Measurements from ENCODE around the gene TXNRD1. TPM values are rescaled to one million over a fixed set of nuclear protein-coding genes. Genes with fewer than 3 reads are reported as not detected.

TXNRD1 gene
- total and polyA plus RNA-seq, 2 of the 8 experiments (the other 6 are each of a cell fraction or from before 2014, with no cell fraction given): 56.8 to 127 TPM

DNA sequence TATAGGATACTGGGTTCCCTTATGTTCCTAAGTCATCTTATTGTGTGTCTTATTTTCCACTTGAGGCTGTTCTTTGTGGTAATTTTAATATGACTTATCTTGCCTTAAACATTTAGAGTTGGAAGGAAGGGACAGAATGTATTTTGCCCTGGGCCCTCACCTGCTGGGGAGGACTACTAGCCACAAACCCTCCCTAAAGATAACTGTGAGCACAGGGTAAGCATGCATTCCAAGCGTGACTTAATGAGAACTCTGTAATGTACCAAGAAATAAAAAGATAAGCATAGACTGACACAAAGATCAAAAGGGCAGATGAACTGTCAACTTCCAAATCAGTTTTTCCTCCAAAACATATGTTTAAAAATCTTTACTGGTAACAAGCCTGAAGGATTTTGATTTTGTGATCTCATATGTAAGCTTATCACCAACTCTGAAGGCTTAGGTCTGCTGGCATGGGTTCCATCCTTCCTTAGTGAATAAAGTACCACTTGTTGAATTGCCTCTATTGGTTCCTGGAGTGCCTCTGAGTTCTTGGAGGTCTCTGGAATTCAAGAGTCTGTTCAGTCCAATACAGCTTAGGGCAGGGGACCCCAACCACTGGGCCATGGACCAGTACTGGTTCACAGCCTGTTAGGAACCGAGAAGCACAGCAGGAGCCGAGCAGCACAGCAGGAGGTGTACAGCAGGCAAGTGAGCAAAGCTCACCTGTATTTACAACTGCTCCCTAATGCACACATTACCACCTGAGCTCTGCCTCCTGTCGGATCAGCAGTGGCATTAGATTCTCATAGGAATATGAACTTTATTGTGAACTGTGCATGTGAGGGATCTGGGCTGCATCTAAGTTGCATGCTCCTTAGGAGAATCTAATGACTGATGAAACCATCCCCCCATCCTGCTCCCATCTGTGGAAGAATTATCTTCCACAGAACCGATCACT is 47.8 kb upstream of the TXNRD1 start:
- Histone ChIP-seq H4K20me1 (replicated peaks in 1 of 2; ENCODE audit: control insufficient read depth in 1 of 2, insufficient read depth in 2 of 2, low read length in 2 of 2) (no peaks in the 10 kb centered on the region), H3K79me1 (ENCODE audit: low read depth, low read length) (no peaks in the 10 kb centered on the region), H3K9me3 (ENCODE audit: insufficient read depth in 2 of 2, low read depth in 1 of 2, low read length in 1 of 2) (no peaks in the 10 kb centered on the region), H2BK120ac (replicated peaks; ENCODE audit: low read depth, low read length) (no peak overlapping the region), H3K27me3 (replicated peaks in 1 of 4; ENCODE audit: control insufficient read depth in 3 of 4, extremely low read depth in 1 of 4, insufficient read depth in 3 of 4, low read length in 3 of 4) (no peaks in the 10 kb centered on the region), H3K36me3 (ENCODE audit: control insufficient read depth in 2 of 4, insufficient read depth in 4 of 4, low read length in 3 of 4) (no peaks in the 10 kb centered on the region; a peak in 1 of 8 replicates), H2BK15ac (ENCODE audit: low read length) (no peak overlapping the region), H4K5ac (ENCODE audit: insufficient read length, low read depth, low read length) (no peak overlapping the region), H2BK20ac (ENCODE audit: low read length) (no peak overlapping the region), H3K23ac (ENCODE audit: insufficient read length) (no peak overlapping the region), H3K27ac (ENCODE audit: low read depth, low read length) (no peak overlapping the region), H3K18ac (ENCODE audit: extremely low read depth, low read length) (no peak overlapping the region), H3K4me2 (ENCODE audit: insufficient read depth in 1 of 2, low read depth in 2 of 2, low read length in 2 of 2) (no peak overlapping the region), H4K91ac (replicated peaks; ENCODE audit: insufficient read length, low read length) (no peak overlapping the region), H2BK5ac (ENCODE audit: low read depth, low read length) (no peak overlapping the region), H4K8ac (ENCODE audit: extremely low read depth, insufficient read depth, low read length) (no peak overlapping the region), H3K23me2 (ENCODE audit: low read depth, low read length) (no peaks in the 10 kb centered on the region), H2AFZ (ENCODE audit: low read length) (no peak overlapping the region), H3K4me1 (replicated peaks in 1 of 4; ENCODE audit: control insufficient read depth in 3 of 4, insufficient read depth in 4 of 4, low read length in 3 of 4) (no peaks in the 10 kb centered on the region), H2AK5ac (ENCODE audit: low read depth, low read length) (no peak overlapping the region), H3K79me2 (ENCODE audit: control insufficient read depth in 1 of 2, insufficient read depth in 2 of 2, low read length in 2 of 2) (no peaks in the 10 kb centered on the region), H3K9ac (replicated peaks in 1 of 4; ENCODE audit: extremely low read depth in 1 of 4, low read depth in 3 of 4, low read length in 3 of 4) (no peak overlapping the region), H3K4ac (replicated peaks; ENCODE audit: insufficient read length, low read depth, low read length) (no peak overlapping the region), H2BK12ac (ENCODE audit: low read depth, low read length) (no peak overlapping the region), H3K14ac (ENCODE audit: insufficient read length) (no peak overlapping the region), H3K4me3 (ENCODE audit: extremely low read depth in 1 of 4, insufficient read depth in 2 of 4, low read depth in 3 of 4, low read length in 4 of 4) (no peak overlapping the region), H3K56ac (replicated peaks; ENCODE audit: insufficient read length, low read depth, low read length) (no peak overlapping the region)
- 86% methylated on average over 5 of the region's 5 CpGs; no CpG with 5 or more reads in 1 of the 2 experiments for WGBS, 2 experiments (ENCODE audit: extremely low coverage in 1 of 2, insufficient coverage in 1 of 2, insufficient read length in 1 of 2, insufficient replicate concordance in 2 of 2, low coverage in 1 of 2, low lambda C conversion rate in 2 of 2, missing lambda C conversion rate in 1 of 2)
- FAIRE-seq: no peak
- ChIA-PET CTCF (ENCODE audit: partially characterized antibody) (interaction anchor here (0.9 kb wide), 1 partner anchor 10 kb away, joined by 3 read pairs; no protein-coding TSS in a partner anchor), POLR2A (ENCODE audit: partially characterized antibody) (interaction anchor here (1.1 kb wide), 1 partner anchor 120 kb away, joined by 4 read pairs; no protein-coding TSS in a partner anchor)
- DNase-seq (ENCODE audit: low read depth in 1 of 2, low spot score in 2 of 2): no peak
- TF ChIP-seq, protein P1, sequence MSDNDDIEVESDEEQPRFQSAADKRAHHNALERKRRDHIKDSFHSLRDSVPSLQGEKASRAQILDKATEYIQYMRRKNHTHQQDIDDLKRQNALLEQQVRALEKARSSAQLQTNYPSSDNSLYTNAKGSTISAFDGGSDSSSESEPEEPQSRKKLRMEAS (IDR thresholded peaks at IDR 0.05): no peak
- TF ChIP-seq, protein P2, sequence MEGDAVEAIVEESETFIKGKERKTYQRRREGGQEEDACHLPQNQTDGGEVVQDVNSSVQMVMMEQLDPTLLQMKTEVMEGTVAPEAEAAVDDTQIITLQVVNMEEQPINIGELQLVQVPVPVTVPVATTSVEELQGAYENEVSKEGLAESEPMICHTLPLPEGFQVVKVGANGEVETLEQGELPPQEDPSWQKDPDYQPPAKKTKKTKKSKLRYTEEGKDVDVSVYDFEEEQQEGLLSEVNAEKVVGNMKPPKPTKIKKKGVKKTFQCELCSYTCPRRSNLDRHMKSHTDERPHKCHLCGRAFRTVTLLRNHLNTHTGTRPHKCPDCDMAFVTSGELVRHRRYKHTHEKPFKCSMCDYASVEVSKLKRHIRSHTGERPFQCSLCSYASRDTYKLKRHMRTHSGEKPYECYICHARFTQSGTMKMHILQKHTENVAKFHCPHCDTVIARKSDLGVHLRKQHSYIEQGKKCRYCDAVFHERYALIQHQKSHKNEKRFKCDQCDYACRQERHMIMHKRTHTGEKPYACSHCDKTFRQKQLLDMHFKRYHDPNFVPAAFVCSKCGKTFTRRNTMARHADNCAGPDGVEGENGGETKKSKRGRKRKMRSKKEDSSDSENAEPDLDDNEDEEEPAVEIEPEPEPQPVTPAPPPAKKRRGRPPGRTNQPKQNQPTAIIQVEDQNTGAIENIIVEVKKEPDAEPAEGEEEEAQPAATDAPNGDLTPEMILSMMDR (IDR thresholded peaks at IDR 0.05; ENCODE audit: control extremely low read depth in 1 of 3, insufficient read depth in 1 of 3, low read depth in 1 of 3, low read length in 3 of 3): no peak
- TF ChIP-seq, protein P3, sequence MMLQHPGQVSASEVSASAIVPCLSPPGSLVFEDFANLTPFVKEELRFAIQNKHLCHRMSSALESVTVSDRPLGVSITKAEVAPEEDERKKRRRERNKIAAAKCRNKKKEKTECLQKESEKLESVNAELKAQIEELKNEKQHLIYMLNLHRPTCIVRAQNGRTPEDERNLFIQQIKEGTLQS (IDR thresholded peaks at IDR 0.05; ENCODE audit: insufficient read depth, low read depth, low read length): no peak
- TF ChIP-seq CEBPB (IDR thresholded peaks at IDR 0.05; ENCODE audit: low read depth, low read length) (no peak), SUZ12 (IDR thresholded peaks at IDR 0.05; ENCODE audit: low read length) (no peak), BACH1 (IDR thresholded peaks at IDR 0.05; ENCODE audit: low read length) (no peak), ASH2L (IDR thresholded peaks at IDR 0.05; ENCODE audit: low read length) (no peak), SP4 (IDR thresholded peaks at IDR 0.05; ENCODE audit: low read length) (no peak), HDAC6 (IDR thresholded peaks at IDR 0.05; ENCODE audit: low read depth, low read length) (no peak)

Measured in H1 (cell line).